Osteoblast (primary cell): Measurements from ENCODE around the gene LRRC9. TPM values are rescaled to one million over a fixed set of nuclear protein-coding genes. Genes with fewer than 3 reads are reported as not detected.

Experiments used
- DNase-seq: peaks from one replicate; pipeline ENCODE4 v3.0.0; 2011; ENCODE audit warnings: low spot score, mixed read lengths; ENCODE audit not compliant: insufficient read length; ENCODE audit errors: missing footprints
- H2AFZ ChIP-seq: 2 replicates; pipeline ENCODE4 v1.6.0; 2011; ENCODE audit warnings: mild to moderate bottlenecking, low read length
- H3K27ac ChIP-seq: 2 replicates; pipeline ENCODE4 v1.5.1; 2011; ENCODE audit warnings: mild to moderate bottlenecking, low read depth, low read length, moderate library complexity
- H3K27me3 ChIP-seq: 2 replicates; pipeline ENCODE4 v1.6.0; 2012; ENCODE audit warnings: mild to moderate bottlenecking, control low read depth, inconsistent platforms, low read length, moderate library complexity; ENCODE audit not compliant: insufficient read depth
- H3K36me3 ChIP-seq: 2 replicates; pipeline ENCODE4 v1.5.1; 2011; ENCODE audit warnings: mild to moderate bottlenecking, low read length, control low read depth, moderate library complexity; ENCODE audit not compliant: insufficient read depth
- H3K4me1 ChIP-seq: 2 replicates; pipeline ENCODE4 v1.5.1; 2011; ENCODE audit warnings: mild to moderate bottlenecking, low read length, control low read depth, moderate library complexity; ENCODE audit not compliant: insufficient read depth
- H3K4me2 ChIP-seq: 2 replicates; pipeline ENCODE4 v1.6.0; 2011; ENCODE audit warnings: mild to moderate bottlenecking, low read length; ENCODE audit not compliant: insufficient read depth
- H3K4me3 ChIP-seq: fragments of 200-600 bp; sonication (generic); 3 replicates; pipeline ENCODE4 v1.5.1; 2012; ENCODE audit warnings: mild to moderate bottlenecking, low read length, inconsistent platforms; ENCODE audit not compliant: insufficient read depth
- H3K79me2 ChIP-seq: 2 replicates; pipeline ENCODE4 v1.6.0; 2012; ENCODE audit warnings: mild to moderate bottlenecking, low read length, control low read depth, inconsistent platforms; ENCODE audit not compliant: insufficient read depth
- H3K9me3 ChIP-seq: 2 replicates; pipeline ENCODE4 v1.5.1; 2011; ENCODE audit warnings: low read depth, low read length, control low read depth
- H4K20me1 ChIP-seq: 2 replicates; pipeline ENCODE4 v1.6.0; 2012; ENCODE audit warnings: mild to moderate bottlenecking, low read length, control low read depth; ENCODE audit not compliant: insufficient read depth
- total RNA-seq: library from RNA; depleted of rRNA; stranded (reverse); fragments of >200 nt; gene quantifications from 2 replicates; pipeline ENCODE4 v1.2.3, GENCODE V29; 2012
- TF ChIP-seq, protein P1 (sequence below): IDR thresholded peaks from 2 replicates; pipeline ENCODE4 v1.5.1; 2011; ENCODE audit warnings: mild to moderate bottlenecking, low read depth, low read length, moderate library complexity; ENCODE audit errors: extremely low read depth

The LRRC9 gene
- not detected in 2 replicates for total RNA-seq

DNA sequence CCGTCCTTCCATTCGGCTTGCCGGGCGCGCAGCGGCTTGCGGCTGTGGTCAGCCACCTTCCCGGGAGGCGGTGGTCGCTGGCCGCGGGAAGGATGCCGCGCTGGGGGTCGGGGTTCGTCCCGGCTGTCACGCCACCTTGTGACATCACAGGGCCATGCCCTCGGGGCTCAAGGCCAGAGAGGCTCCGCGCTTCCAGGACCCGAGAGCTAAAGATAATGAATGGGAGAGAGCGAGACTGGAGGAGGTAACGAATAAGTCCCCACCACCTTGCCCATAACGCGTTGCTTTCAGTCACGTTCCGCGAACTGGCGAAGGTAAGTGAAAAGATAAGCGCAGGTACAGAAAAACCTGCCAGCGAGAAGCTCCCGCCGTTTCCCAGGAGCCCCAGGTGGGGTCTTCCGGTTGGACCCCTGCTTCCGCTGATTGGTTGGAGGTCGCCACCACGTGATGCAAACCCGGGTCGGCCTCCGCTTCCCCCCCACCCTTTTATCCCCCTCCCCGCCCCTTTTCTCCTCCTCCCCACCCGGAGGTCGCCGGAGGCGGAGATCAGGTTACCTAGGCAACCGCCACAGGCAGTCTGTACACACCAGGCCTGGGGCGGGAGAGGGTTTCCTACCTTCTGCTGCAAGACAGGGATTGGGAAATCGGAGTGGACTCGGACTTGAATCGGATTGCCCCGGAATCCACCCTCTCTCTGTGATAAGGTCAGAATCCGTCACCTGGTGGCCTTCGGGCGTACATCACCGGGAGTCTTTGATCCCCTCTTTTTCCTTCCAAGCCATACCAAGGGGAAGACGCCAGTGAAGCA, at the start of gene LRRC9:
LRRC9 (plus strand) TSS at position 575 of the 808 bp plus-strand sequence.
- peaks cover 17% of the 10 kb centered on the region for H3K27me3 ChIP-seq
- H3K36me3 ChIP-seq = no peaks in the 10 kb centered on the region
- peak within 1 kb of the TSS; percentile 67 for H3K4me2 ChIP-seq
- TF ChIP-seq, protein P1, sequence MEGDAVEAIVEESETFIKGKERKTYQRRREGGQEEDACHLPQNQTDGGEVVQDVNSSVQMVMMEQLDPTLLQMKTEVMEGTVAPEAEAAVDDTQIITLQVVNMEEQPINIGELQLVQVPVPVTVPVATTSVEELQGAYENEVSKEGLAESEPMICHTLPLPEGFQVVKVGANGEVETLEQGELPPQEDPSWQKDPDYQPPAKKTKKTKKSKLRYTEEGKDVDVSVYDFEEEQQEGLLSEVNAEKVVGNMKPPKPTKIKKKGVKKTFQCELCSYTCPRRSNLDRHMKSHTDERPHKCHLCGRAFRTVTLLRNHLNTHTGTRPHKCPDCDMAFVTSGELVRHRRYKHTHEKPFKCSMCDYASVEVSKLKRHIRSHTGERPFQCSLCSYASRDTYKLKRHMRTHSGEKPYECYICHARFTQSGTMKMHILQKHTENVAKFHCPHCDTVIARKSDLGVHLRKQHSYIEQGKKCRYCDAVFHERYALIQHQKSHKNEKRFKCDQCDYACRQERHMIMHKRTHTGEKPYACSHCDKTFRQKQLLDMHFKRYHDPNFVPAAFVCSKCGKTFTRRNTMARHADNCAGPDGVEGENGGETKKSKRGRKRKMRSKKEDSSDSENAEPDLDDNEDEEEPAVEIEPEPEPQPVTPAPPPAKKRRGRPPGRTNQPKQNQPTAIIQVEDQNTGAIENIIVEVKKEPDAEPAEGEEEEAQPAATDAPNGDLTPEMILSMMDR = no peak
- no peaks in the 10 kb centered on the region for H3K9me3 ChIP-seq
- peaks cover 9% of the 10 kb centered on the region for H3K4me1 ChIP-seq
- H4K20me1 ChIP-seq = no peaks in the 10 kb centered on the region
- peak within 1 kb of the TSS; percentile 57 for H3K4me3 ChIP-seq
- peak within 1 kb of the TSS; percentile 46 for H2AFZ ChIP-seq
- DNase-seq = no peak
- H3K79me2 ChIP-seq = no peaks in the 10 kb centered on the region
- no peak within 1 kb of the TSS for H3K27ac ChIP-seq

DNA sequence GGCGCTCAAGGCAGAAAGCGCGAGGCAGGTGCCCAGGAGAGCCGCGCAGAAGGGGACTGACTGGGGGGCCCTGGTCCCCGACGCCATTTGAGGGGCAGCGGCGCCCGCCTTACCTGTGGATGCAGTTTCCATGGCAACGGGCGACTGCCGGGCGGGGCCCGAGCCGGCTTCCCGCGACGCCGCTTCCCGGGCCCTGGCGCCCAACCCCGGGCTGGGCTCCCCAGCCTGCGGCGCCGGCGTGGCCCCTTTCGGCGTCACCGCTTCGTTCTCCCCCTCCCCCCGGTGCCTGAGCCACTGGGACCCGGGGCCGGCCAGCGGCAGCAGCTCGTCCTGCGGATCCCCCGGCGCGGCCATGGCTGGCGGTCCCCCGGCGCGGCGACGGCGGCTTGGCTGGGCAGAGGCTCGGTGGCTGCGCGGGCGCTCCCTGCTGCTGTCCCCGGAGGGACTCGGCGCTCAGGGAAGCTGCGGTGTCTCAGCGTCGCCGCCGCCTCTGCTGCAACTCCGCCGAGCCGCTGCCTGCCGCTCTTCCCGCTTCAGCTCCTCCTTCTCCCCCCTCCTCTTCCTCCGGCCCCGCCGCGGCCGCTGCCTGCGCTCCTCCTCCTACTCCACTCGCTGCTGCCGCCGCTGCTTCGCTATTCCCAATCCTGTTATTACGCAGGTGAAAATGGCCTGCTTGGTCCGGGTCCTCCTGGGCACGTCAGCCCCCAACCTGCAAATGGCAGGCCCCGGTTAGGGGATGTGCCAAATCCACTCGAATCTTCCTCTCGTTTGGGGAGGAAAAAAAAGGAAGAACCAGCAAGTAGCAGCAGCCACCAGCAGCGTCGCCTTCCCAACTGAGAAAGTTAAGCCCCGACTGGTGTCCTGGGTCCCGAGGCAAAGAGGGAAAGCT, 49.4 kb upstream of the LRRC9 start, which contains the start of gene RTN1:
RTN1 (minus strand) TSS at position 500 of the 889 bp plus-strand sequence; CDS start at position 354, 146 bp downstream.
- Histone ChIP-seq H2AFZ (peak within 1 kb of the TSS; percentile 52), H3K79me2 (no peaks in the 10 kb centered on the region), H4K20me1 (no peaks in the 10 kb centered on the region), H3K9me3 (no peaks in the 10 kb centered on the region), H3K36me3 (no peaks in the 10 kb centered on the region), H3K27ac (no peak within 1 kb of the TSS), H3K4me2 (peak within 1 kb of the TSS; percentile 64), H3K27me3 (peaks cover 35% of the 10 kb centered on the region), H3K4me1 (no peaks in the 10 kb centered on the region), H3K4me3 (peak within 1 kb of the TSS; percentile 62)
- TF ChIP-seq, protein P1 = no peak
- peak; percentile 84 for DNase-seq

DNA sequence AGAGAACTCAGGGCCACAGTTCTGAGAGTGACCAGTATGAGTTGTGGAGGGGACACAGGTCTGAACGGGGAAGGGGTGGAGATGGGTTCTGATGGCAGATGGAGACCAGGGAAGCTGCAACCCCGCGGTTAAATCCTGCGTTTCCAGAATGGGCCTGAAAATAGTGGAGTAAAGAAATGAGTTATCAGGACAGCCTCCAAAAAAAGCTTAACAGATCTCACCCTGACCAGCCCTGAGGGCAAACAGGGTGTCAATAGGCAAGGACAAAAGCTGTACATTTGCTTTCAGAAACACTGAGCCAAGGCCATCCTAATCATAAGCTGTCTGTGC, 48.8 kb upstream of the LRRC9 start:
- H3K79me2 ChIP-seq = no peaks in the 10 kb centered on the region
- H3K27me3 ChIP-seq = peaks cover 35% of the 10 kb centered on the region
- H3K4me1 ChIP-seq = no peaks in the 10 kb centered on the region
- peak overlapping the region; percentile 64 for H3K4me2 ChIP-seq
- H3K36me3 ChIP-seq = no peaks in the 10 kb centered on the region
- peak; percentile 64 for DNase-seq
- H3K9me3 ChIP-seq = no peaks in the 10 kb centered on the region
- no peaks in the 10 kb centered on the region for H4K20me1 ChIP-seq
- H2AFZ ChIP-seq = peak overlapping the region; percentile 52
- TF ChIP-seq, protein P1 = no peak
- peak overlapping the region; percentile 62 for H3K4me3 ChIP-seq
- no peak overlapping the region for H3K27ac ChIP-seq

DNA sequence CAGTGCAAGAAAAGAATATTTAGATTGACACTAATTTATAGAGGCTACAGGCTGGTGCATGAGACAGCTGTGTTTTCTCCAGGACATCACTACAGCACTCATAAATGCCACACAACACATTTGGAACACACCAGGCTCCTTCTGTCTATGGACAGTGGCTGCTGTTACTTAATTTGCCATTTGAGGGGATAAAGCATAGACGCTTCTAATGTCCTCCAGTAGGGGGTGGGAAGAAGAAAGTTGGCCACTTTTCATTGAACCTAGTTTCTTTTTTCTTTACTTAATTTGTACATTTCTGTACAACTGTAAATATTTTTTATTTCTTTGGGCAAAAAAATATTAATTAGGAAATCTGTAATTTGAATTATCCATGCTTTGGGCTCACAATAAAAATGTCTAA, 37.0 kb upstream of the LRRC9 start:
- H3K4me3 ChIP-seq = no peak overlapping the region
- H3K27me3 ChIP-seq = no peaks in the 10 kb centered on the region
- TF ChIP-seq, protein P1 = peak; percentile 27
- H3K4me1 ChIP-seq = no peaks in the 10 kb centered on the region
- no peaks in the 10 kb centered on the region for H3K9me3 ChIP-seq
- DNase-seq = no peak
- no peak overlapping the region for H3K27ac ChIP-seq
- no peaks in the 10 kb centered on the region for H3K79me2 ChIP-seq
- no peak overlapping the region for H2AFZ ChIP-seq
- H3K4me2 ChIP-seq = no peak overlapping the region
- H4K20me1 ChIP-seq = no peaks in the 10 kb centered on the region
- H3K36me3 ChIP-seq = no peaks in the 10 kb centered on the region
